Uterus (tissue), 4 donors: ENCODE data around the gene EVA1C. TPM values are rescaled to one million over a fixed set of nuclear protein-coding genes. Genes with fewer than 3 reads are reported as not detected.
A peak's percentile ranks its signal among the peaks of the same experiment; 100 is the strongest.

Source experiments
- DNase-seq, 2 donors: peaks; one replicate each; pipeline ENCODE4 v3.0.0-alpha.2; 2019 to 2020
- H3K27ac ChIP-seq, 2 donors: fragments of 200-600 bp; sonication (generic); 1 replicate in 1 of 2; 2 replicates in 1 of 2; pipeline ENCODE4 v1.5.1; 2016 to 2018
- H3K27me3 ChIP-seq, 2 donors: fragments of 200-600 bp; sonication (generic); one replicate each; pipeline ENCODE4 v1.5.1; 2018 to 2019; ENCODE audit warnings: control low read depth in 1 of 2
- H3K36me3 ChIP-seq, 2 donors: fragments of 200-600 bp; sonication (generic); one replicate each; pipeline ENCODE4 v1.5.1; 2019; ENCODE audit warnings: control low read depth in 1 of 2
- H3K4me1 ChIP-seq, 2 donors: fragments of 200-600 bp; sonication (generic); one replicate each; pipeline ENCODE4 v1.5.1; 2018 to 2019; ENCODE audit warnings: control low read depth in 1 of 2
- H3K4me3 ChIP-seq, 2 donors: fragments of 200-600 bp; sonication (generic); 1 replicate in 1 of 2; 2 replicates in 1 of 2; pipeline ENCODE4 v1.5.1; 2018 to 2019; ENCODE audit warnings: mild to moderate bottlenecking in 1 of 2
- H3K9me3 ChIP-seq, 2 donors: fragments of 200-600 bp; sonication (generic); one replicate each; pipeline ENCODE4 v1.5.1; 2019; ENCODE audit warnings: control low read depth in 1 of 2
- POLR2A ChIP-seq, 2 donors: fragments of 450-650 bp; IDR thresholded peaks; one replicate each; pipeline ENCODE4 v1.6.1; 2016; ENCODE audit warnings: antibody characterized with exemption in 2 of 2, mild to moderate bottlenecking in 1 of 2, moderate library complexity in 1 of 2
- intact Hi-C: fragments of 100-400 bp; cut with DNase I; formaldehyde crosslinking; loops from one replicate; pipeline ENCODE4 v1.15.1; 2023; ENCODE audit warnings: low total_unique reads
- small RNA-seq: library from RNA; depleted of rRNA; stranded (forward); fragments of <200 nt; gene quantifications from one replicate; pipeline ENCODE3, GENCODE V24; 2016
- total RNA-seq, 4 donors: library from RNA; depleted of rRNA in 3 of 4; stranded (reverse); fragments of >200 nt in 3 of 4; gene quantifications; one replicate each; pipeline versions ENCODE4 v1.1.0 to v1.2.4, GENCODE V29; 2014 to 2023
- TF ChIP-seq, protein P1 (sequence below), 4 experiments: fragments of 200-600 bp in 2 of 4; fragments of 450-650 bp in 2 of 4; sonication (generic) in 2 of 4; IDR thresholded peaks; one replicate each; pipeline ENCODE4 v1.5.1; 2016 to 2019; ENCODE audit warnings: antibody characterized with exemption in 4 of 4, mild to moderate bottlenecking in 2 of 4, moderate library complexity in 1 of 4
- donor health status: DM: yes; HTN: yes; CAD: no.

EVA1C gene
- total RNA-seq, 4 donors from 2014 or later, result 8.3 to 105 (median 48.7) TPM

DNA sequence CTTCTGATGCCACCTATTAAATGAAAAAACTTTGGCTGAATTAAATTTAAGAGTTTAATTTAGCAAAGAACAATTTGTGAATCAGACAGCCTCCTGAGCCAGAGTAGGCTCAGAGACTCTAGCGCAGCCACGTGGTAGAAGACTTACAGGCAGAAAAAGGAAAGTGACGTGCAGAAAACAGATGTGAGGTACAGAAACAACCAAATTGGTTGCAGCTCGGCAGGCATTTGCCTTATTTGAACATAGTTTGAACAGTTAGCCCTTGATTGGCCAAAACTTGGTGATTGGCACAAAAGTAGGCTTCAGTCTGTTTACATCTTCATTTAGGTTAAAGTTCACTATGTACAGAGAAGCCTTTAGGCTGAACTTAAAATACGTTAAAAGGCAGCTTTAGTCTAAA is 149.9 kb downstream of the EVA1C start:
- Histone ChIP-seq H3K36me3 (no peaks in the 10 kb centered on the region), H3K4me3 (no peak overlapping the region), H3K27me3 (no peaks in the 10 kb centered on the region), H3K4me1 (no peaks in the 10 kb centered on the region), H3K9me3 (no peaks in the 10 kb centered on the region), H3K27ac (peak overlapping the region; percentile 66 to 79)
- intact Hi-C loops, result loop anchor here (10.0 kb wide), 1 partner anchor 158 kb away; no protein-coding TSS in a partner anchor
- TF ChIP-seq, protein P1, sequence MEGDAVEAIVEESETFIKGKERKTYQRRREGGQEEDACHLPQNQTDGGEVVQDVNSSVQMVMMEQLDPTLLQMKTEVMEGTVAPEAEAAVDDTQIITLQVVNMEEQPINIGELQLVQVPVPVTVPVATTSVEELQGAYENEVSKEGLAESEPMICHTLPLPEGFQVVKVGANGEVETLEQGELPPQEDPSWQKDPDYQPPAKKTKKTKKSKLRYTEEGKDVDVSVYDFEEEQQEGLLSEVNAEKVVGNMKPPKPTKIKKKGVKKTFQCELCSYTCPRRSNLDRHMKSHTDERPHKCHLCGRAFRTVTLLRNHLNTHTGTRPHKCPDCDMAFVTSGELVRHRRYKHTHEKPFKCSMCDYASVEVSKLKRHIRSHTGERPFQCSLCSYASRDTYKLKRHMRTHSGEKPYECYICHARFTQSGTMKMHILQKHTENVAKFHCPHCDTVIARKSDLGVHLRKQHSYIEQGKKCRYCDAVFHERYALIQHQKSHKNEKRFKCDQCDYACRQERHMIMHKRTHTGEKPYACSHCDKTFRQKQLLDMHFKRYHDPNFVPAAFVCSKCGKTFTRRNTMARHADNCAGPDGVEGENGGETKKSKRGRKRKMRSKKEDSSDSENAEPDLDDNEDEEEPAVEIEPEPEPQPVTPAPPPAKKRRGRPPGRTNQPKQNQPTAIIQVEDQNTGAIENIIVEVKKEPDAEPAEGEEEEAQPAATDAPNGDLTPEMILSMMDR (IDR thresholded peaks at IDR 0.05), result peak; percentile 63 to 74 (median 68)
- TF ChIP-seq POLR2A (IDR thresholded peaks at IDR 0.05), result no peak
- DNase-seq, result peak; percentile 70 to 81

DNA sequence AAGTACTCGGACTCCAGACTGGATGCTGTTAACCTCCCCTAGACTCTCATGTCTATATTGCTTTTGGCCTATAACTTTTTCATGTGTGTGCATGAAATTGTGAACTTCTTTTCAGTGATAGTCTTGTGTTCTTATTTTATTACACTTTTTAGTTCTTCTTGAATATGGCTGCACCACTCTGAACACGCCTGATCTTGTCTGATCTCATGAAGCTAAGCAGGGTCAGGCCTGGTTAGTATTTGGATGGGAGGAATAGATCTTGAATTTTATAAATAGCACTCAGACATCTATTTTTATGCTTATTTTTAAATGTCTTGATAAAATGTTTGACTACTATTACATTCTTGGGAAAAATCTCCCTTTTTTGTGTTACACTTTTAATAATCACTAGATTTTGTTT is 150.4 kb downstream of the EVA1C start:
- DNase-seq, result no peak
- H3K9me3 ChIP-seq, result no peaks in the 10 kb centered on the region
- H3K27me3 ChIP-seq, result no peaks in the 10 kb centered on the region
- intact Hi-C loops, result loop anchor here (10.0 kb wide), 1 partner anchor 158 kb away; no protein-coding TSS in a partner anchor
- no peaks in the 10 kb centered on the region for H3K36me3 ChIP-seq
- no peaks in the 10 kb centered on the region for H3K4me1 ChIP-seq
- no peak for TF ChIP-seq POLR2A (IDR thresholded peaks at IDR 0.05)
- TF ChIP-seq, protein P1 (IDR thresholded peaks at IDR 0.05), result no peak
- H3K27ac ChIP-seq, result peak overlapping the region; percentile 66 to 79
- H3K4me3 ChIP-seq, result no peak overlapping the region

Small RNAs within 50 kb of the gene (small RNA-seq; reads per million reads assigned to genes)
- gene RF00438 (not detected), gene RNA5SP490 (not detected), gene SNORA80A (217 reads per million, percentile 96 among the genes with 10 or more reads in this experiment)

Other genes with a start within 250 kb of the EVA1C start
- gene MIS18A, start 133.7 kb upstream of the EVA1C start, total RNA-seq, result 10 to 100 TPM in 2 of 4 donors, 1 to 10 TPM in 2; 2.4 to 25.6 (median 12.2) TPM
- not detected for gene MRAP, start 113.9 kb upstream of the EVA1C start, total RNA-seq
- 10 to 100 TPM; 11.8 to 31.0 (median 26.0) TPM for gene URB1, start 19.7 kb upstream of the EVA1C start, total RNA-seq
- 1 to 10 TPM in 2 of 4 donors, not detected in 2; 1.3 to 1.9 TPM for gene TCP10L, start 172.8 kb downstream of the EVA1C start, total RNA-seq
- 10 to 100 TPM in 3 of 4 donors, 1 to 10 TPM in 1; 9.7 to 45.3 (median 27.4) TPM for gene CFAP298, start 199.7 kb downstream of the EVA1C start, total RNA-seq